Measurements from ENCODE around the gene ARID1B.

Gene ARID1B

DNA sequence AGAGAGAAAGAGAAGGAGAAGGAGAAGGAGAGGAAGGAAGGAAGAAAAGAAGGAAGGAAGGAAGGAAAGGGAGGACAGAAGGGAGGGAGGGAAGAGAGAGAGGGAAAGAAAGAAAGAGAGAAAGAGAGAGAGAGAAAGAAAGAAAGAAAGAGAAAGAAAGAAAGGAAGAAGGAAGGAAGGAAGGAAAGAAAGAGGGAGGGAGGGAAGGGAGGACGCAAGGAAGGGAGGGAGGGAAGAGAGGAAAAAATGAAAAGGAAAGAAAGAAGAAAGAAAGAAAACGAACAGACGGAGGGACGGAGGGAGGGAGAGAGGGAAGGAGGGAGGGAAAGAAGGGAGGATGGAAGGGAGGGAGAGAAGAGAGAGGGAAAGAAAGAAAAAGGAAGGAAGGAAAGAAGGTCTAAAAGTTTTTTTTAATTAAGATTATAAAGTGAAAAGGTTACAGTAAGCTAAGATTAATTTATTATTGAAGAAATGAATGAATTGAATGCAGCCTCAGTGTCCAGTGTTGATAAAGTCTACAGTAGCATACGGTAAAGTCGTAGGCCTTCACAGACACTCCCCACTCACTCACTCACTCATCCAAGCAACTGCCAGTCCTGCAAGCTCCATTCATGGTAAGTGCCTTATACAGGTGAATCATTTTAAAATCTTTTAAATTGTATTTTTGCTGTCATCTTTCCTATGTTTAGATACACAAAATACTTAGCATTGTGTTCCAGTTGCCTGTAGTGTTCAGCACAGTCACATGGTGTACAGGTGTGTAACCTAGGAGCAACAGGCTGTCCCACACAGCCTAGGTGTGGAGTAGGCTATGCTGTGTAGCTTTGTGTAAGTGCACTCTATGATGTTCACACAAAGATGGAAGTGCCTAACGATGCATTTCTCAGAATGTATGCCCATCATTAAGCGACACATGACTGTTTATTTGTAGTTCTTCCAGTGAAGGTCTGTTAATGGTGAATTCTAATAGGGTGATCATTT lies 20.3 kb upstream of the ARID1B start:
- no peaks in the 10 kb centered on the region for H3K4me1 ChIP-seq (ENCODE audit: control insufficient read depth, insufficient read depth, low read length)
- no peak for DNase-seq (ENCODE audit: low read depth)
- no peak overlapping the region for H3K4me3 ChIP-seq (ENCODE audit: low read length)

DNA sequence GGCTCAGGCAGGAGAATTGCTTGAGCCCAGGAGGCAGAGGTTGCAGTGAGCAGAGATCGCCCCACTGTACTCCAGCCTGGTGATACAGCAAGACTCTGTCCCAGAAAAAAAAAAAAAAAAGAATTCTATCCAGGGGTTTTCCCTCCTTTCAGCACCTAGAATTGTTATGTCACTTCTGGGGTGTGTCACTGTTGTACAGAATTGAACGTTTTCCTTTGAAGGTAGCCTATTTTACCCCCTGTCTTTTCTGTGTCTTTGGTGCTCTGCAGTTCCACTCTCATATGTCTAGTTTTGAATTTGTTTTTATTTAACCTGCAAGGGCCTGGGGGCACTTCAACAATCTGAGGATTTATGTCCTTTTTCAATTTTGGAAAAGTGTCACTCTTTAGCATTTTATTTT lies 19.3 kb upstream of the ARID1B start:
- H3K27me3 ChIP-seq (replicated peaks; ENCODE audit: control insufficient read depth, insufficient read depth, low read length), result no peaks in the 10 kb centered on the region
- no peak overlapping the region for H3K9ac ChIP-seq (ENCODE audit: low read length)
- no peaks in the 10 kb centered on the region for H3K4me1 ChIP-seq (ENCODE audit: control insufficient read depth, insufficient read depth, low read length)
- H3K9me3 ChIP-seq (ENCODE audit: control insufficient read depth, low read length), result no peaks in the 10 kb centered on the region
- no peak for DNase-seq (ENCODE audit: low read depth)
- no peaks in the 10 kb centered on the region for H3K36me3 ChIP-seq (ENCODE audit: control insufficient read depth, insufficient read depth, low read length, severe bottlenecking)
- no peak overlapping the region for H3K4me3 ChIP-seq (ENCODE audit: low read length)

More for the DNA sequence above, 20.3 kb upstream of the ARID1B start:
- no peaks in the 10 kb centered on the region for H3K36me3 ChIP-seq (ENCODE audit: control insufficient read depth, insufficient read depth, low read length, severe bottlenecking)
- H3K9ac ChIP-seq (ENCODE audit: low read length), result no peak overlapping the region
- H3K27me3 ChIP-seq (replicated peaks; ENCODE audit: control insufficient read depth, insufficient read depth, low read length), result no peaks in the 10 kb centered on the region
- H3K9me3 ChIP-seq (ENCODE audit: control insufficient read depth, low read length), result no peaks in the 10 kb centered on the region

DNA sequence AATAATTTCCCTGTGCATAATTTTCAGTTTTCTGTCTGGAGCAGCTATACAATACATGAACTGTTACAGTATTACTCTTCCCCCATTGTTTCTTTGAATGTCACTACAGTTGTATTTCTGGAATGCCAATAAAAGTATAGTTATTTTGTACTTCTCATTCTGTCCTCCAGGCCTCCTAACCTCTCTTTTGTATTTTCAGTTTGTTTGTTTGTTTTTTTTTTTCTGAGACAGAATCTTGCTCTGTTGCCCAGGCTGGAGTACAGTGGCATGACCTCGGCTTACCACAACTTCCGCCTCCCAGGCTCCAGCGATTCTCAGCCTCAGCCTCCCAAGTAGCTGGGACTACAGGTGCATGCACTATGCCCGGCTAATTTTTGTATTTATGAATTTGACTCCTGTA lies 16.8 kb upstream of the ARID1B start:
- Histone ChIP-seq H3K27me3 (replicated peaks; ENCODE audit: control insufficient read depth, insufficient read depth, low read length) (no peaks in the 10 kb centered on the region), H3K36me3 (ENCODE audit: control insufficient read depth, insufficient read depth, low read length, severe bottlenecking) (no peaks in the 10 kb centered on the region), H3K4me1 (ENCODE audit: control insufficient read depth, insufficient read depth, low read length) (no peaks in the 10 kb centered on the region), H3K9me3 (ENCODE audit: control insufficient read depth, low read length) (no peaks in the 10 kb centered on the region), H3K4me3 (ENCODE audit: low read length) (no peak overlapping the region), H3K9ac (ENCODE audit: low read length) (no peak overlapping the region)
- DNase-seq (ENCODE audit: low read depth), result no peak

DNA sequence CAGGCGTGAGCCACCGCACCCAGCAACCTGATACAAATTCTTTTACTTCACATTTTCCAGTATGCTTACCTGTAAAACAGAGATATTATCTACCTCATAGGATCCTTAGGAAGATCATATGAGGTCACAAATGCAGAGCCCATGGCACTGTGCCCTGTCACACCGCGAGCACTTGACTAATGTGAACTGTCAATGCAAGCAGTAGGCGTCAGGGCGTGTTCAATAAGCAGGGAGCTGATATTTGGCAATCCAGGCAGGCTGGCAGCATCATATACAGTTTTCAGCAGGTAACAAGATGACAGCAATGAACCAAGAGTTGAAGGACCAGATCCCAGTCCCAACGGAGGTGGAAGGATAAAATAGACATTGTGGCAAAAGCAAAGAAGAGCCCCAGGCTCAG lies 14.6 kb upstream of the ARID1B start:
- Histone ChIP-seq H3K36me3 (ENCODE audit: control insufficient read depth, insufficient read depth, low read length, severe bottlenecking) (no peaks in the 10 kb centered on the region), H3K9me3 (ENCODE audit: control insufficient read depth, low read length) (no peaks in the 10 kb centered on the region), H3K27me3 (replicated peaks; ENCODE audit: control insufficient read depth, insufficient read depth, low read length) (no peaks in the 10 kb centered on the region), H3K4me1 (ENCODE audit: control insufficient read depth, insufficient read depth, low read length) (no peaks in the 10 kb centered on the region), H3K4me3 (ENCODE audit: low read length) (no peak overlapping the region), H3K9ac (ENCODE audit: low read length) (no peak overlapping the region)
- no peak for DNase-seq (ENCODE audit: low read depth)

DNA sequence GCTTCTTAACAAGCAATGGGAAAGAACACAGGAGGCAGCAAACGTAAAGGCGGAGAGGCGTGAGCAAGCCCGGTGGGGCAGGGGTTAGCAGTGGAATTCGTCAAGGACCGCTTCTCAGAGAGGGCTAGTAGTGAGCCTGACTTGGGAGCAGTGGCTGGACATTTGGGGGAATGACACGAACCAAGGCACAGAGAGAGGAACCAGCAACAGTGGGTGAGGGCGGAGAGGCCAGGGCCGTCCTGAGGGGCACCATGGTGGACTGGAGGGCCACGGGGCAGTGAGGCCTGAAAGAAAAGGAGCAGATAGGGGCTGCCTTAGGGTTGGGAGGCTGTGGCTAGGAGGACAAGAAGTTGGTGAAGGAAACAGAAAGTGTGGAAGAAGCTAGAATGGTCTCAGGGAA lies 12.1 kb upstream of the ARID1B start:
- H3K36me3 ChIP-seq (ENCODE audit: control insufficient read depth, insufficient read depth, low read length, severe bottlenecking), result no peaks in the 10 kb centered on the region
- H3K4me1 ChIP-seq (ENCODE audit: control insufficient read depth, insufficient read depth, low read length), result no peaks in the 10 kb centered on the region
- H3K4me3 ChIP-seq (ENCODE audit: low read length), result no peak overlapping the region
- DNase-seq (ENCODE audit: low read depth), result no peak
- no peaks in the 10 kb centered on the region for H3K9me3 ChIP-seq (ENCODE audit: control insufficient read depth, low read length)
- H3K27me3 ChIP-seq (replicated peaks; ENCODE audit: control insufficient read depth, insufficient read depth, low read length), result no peaks in the 10 kb centered on the region
- no peak overlapping the region for H3K9ac ChIP-seq (ENCODE audit: low read length)

DNA sequence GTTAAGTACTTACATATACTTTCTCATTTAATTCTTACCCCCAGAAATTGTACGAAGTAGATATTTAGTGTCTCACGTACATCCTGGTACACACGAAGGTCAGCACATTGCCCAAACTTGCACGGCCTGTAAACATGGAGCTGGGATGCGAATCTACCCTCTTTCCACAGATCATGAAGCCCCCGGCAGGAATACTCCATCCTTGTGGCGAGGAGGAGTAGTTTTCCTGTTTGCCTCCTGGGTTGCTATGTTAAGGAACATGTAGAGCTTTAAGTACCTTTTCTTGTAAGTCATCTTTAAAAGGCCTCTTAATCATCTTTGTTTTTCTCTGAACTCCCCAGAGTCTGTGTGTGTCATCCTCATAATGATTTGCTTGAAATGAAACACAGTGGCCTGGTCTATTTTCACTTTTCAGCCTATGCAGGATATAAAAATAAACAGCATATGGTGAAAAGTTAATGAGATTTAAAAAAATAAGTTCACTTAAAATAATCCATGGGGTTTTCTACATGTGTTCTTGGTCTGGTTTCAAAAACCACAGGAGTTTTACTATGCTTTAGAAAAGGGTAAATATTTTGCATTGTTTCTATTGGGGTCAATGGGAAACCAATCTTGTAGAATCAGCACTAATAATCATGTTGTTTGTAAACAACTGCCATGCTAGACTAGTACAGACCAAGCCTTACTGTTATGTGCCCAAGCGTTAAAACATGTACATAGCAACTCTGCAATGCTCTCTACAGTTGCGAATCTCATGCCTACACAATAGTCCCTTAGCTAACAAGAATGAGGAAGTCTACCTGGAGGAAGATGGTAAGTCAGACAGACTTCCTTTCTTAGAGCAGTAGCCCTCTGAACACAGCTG lies 9.3 kb upstream of the ARID1B start:
- H3K27me3 ChIP-seq (replicated peaks; ENCODE audit: control insufficient read depth, insufficient read depth, low read length), result no peaks in the 10 kb centered on the region
- no peaks in the 10 kb centered on the region for H3K4me1 ChIP-seq (ENCODE audit: control insufficient read depth, insufficient read depth, low read length)
- H3K4me3 ChIP-seq (ENCODE audit: low read length), result no peak overlapping the region
- H3K9ac ChIP-seq (ENCODE audit: low read length), result no peak overlapping the region
- no peaks in the 10 kb centered on the region for H3K36me3 ChIP-seq (ENCODE audit: control insufficient read depth, insufficient read depth, low read length, severe bottlenecking)
- no peaks in the 10 kb centered on the region for H3K9me3 ChIP-seq (ENCODE audit: control insufficient read depth, low read length)
- no peak for DNase-seq (ENCODE audit: low read depth)

DNA sequence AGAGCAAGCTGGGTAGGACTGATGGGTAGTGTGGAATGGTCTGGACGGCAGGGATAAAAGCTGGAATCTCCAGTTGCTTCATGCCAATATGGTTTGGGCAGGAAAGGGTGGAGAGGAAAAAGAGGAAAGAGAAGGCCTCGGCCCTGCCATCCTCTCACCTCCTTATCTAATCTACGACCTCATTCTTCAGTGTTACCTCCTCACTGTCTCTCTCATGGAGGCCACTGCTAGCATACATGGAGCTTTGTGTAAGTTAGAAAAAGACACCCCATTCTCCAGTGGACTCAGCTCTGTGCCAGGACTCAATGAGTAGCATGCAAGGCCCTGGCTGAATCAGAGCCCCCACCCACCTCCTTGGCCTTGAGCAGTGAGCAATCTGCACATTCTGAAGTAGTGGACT lies 6.1 kb upstream of the ARID1B start:
- Histone ChIP-seq H3K36me3 (ENCODE audit: control insufficient read depth, insufficient read depth, low read length, severe bottlenecking) (no peaks in the 10 kb centered on the region), H3K9ac (ENCODE audit: low read length) (no peak overlapping the region), H3K27me3 (replicated peaks; ENCODE audit: control insufficient read depth, insufficient read depth, low read length) (no peaks in the 10 kb centered on the region), H3K9me3 (ENCODE audit: control insufficient read depth, low read length) (no peaks in the 10 kb centered on the region), H3K4me1 (ENCODE audit: control insufficient read depth, insufficient read depth, low read length) (peaks cover 18% of the 10 kb centered on the region), H3K4me3 (ENCODE audit: low read length) (no peak overlapping the region)
- no peak for DNase-seq (ENCODE audit: low read depth)

DNA sequence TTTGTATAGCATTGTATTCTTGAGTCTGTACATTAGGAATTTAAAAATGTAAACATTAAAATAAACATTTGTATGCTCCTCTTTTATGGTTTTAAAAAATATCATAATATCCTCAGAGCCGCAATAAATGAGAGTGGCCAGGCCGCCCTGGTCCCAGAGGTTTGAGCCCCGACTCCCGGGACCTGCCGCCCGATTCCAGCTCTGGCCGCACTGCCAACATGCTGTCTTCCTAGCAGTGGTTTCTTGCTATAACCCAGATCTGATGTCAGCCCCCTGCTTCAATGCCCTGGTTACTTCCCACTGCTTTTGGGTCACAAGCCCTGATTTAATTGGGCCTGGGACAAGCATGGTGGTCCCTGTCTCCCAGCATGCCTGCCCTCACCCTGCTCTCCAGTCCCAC lies 5.4 kb upstream of the ARID1B start:
- H3K27me3 ChIP-seq (replicated peaks; ENCODE audit: control insufficient read depth, insufficient read depth, low read length), result no peaks in the 10 kb centered on the region
- no peaks in the 10 kb centered on the region for H3K9me3 ChIP-seq (ENCODE audit: control insufficient read depth, low read length)
- peaks cover 23% of the 10 kb centered on the region for H3K4me1 ChIP-seq (ENCODE audit: control insufficient read depth, insufficient read depth, low read length)

DNA sequence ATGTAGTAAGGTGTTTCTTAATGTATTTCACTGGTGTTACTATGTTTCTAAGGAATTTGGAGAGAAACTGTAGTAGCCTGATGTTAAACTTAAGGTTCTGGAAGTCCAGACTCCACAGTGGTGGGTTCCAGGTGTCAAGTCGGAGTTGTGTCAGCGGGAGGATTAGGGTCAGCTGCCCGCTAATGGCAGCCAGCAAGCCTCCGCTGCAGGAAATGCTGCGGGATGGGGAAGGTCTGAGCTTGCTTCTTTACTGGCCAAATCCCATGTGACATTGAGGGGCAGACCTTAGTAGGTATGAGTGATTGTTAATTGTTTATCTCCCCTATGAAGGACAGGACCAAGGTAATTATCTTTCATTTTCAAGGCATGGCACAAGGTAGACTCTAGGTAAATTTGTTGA lies 3.7 kb upstream of the ARID1B start:
- peaks cover 23% of the 10 kb centered on the region for H3K4me1 ChIP-seq (ENCODE audit: control insufficient read depth, insufficient read depth, low read length)
- no peak overlapping the region for H3K9ac ChIP-seq (ENCODE audit: low read length)
- DNase-seq (ENCODE audit: low read depth), result no peak
- no peaks in the 10 kb centered on the region for H3K9me3 ChIP-seq (ENCODE audit: control insufficient read depth, low read length)
- H3K27me3 ChIP-seq (replicated peaks; ENCODE audit: control insufficient read depth, insufficient read depth, low read length), result no peaks in the 10 kb centered on the region
- no peak overlapping the region for H3K4me3 ChIP-seq (ENCODE audit: low read length)
- no peaks in the 10 kb centered on the region for H3K36me3 ChIP-seq (ENCODE audit: control insufficient read depth, insufficient read depth, low read length, severe bottlenecking)

More for the DNA sequence above, 5.4 kb upstream of the ARID1B start:
- no peak overlapping the region for H3K9ac ChIP-seq (ENCODE audit: low read length)
- DNase-seq (ENCODE audit: low read depth), result no peak
- no peaks in the 10 kb centered on the region for H3K36me3 ChIP-seq (ENCODE audit: control insufficient read depth, insufficient read depth, low read length, severe bottlenecking)
- H3K4me3 ChIP-seq (ENCODE audit: low read length), result no peak overlapping the region

DNA sequence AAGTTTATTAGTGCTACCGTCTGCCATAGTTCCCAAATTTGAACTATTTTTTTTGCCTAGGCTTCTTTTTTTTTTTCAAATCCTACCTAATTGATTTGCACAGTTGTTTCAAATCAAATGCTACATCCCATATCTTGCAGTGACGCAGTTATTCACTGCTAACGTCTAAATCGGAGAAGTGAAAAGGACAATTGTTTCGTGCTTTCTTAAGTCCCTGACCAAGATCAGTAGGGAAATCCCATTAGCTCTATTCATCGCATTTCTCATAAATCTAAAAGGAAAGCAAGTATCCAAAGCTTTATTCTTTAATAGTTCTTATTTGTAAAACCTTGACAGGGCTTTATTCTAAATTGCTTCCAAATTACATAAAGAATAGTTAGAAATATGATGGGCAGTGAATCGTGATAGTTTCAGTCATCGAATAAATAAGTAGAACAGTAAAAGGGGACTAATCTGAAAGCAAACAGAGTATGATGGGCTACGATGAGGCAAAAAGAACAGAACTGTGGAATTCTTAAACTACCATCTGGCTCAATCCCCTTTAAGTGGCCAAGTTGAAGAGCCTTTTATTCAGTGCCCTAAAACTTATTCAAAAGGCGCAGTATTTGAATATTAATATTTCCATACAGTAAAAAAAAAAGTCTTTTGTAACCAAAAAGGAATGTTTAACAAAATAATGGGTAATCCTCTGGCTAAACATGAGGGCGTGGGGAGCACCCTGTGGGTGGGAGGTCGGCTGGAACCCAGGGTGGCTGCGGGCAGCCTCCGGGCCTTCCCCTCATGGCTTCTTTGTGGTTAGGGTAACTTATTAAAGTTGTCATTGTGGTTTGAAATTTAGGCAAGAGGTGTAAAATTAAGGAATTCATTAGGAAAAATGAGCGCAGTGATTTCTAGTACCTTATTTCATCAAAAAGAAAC lies 3.0 kb upstream of the ARID1B start:
- DNase-seq (ENCODE audit: low read depth), result peak; percentile 38
- Histone ChIP-seq H3K9me3 (ENCODE audit: control insufficient read depth, low read length) (no peaks in the 10 kb centered on the region), H3K4me1 (ENCODE audit: control insufficient read depth, insufficient read depth, low read length) (peaks cover 23% of the 10 kb centered on the region), H3K36me3 (ENCODE audit: control insufficient read depth, insufficient read depth, low read length, severe bottlenecking) (no peaks in the 10 kb centered on the region), H3K9ac (ENCODE audit: low read length) (peak overlapping the region; percentile 66), H3K4me3 (ENCODE audit: low read length) (peak overlapping the region; percentile 51), H3K27me3 (replicated peaks; ENCODE audit: control insufficient read depth, insufficient read depth, low read length) (no peaks in the 10 kb centered on the region)
